GM21367 (cell line): ENCODE results near the gene EFEMP2.
"Not testable (repeated sequence)": the region's sequence is repeated elsewhere in the genome, so short reads cannot be mapped to it uniquely, and the experiment has no call there.

Experiments used
- ATAC-seq: cut with Tn5 transposase; IDR thresholded peaks from one replicate; pipeline ENCODE4 v1.9.1; 2021; ENCODE audit not compliant: unreplicated experiment

EFEMP2 gene

GRCh38 chr11:65832231-65832630 lies 40.4 kb downstream of the EFEMP2 start:
- not testable (repeated sequence) for ATAC-seq

GRCh38 chr11:65829459-65829858 lies 43.1 kb downstream of the EFEMP2 start:
- no peak for ATAC-seq

GRCh38 chr11:65826984-65827735 lies 45.4 kb downstream of the EFEMP2 start:
- ATAC-seq, result no peak

GRCh38 chr11:65822776-65823528 lies 49.6 kb downstream of the EFEMP2 start:
- ATAC-seq, result no peak

GRCh38 chr11:65821107-65821506 lies 51.5 kb downstream of the EFEMP2 start:
- no peak for ATAC-seq

- peak; percentile 67 for ATAC-seq
Observed at GRCh38 chr11:65817835-65818680, 54.5 kb downstream of the EFEMP2 start.

GRCh38 chr11:65817312-65817834 lies 55.2 kb downstream of the EFEMP2 start:
- no peak for ATAC-seq

- no peak for ATAC-seq
Observed at GRCh38 chr11:65816696-65817095, 55.9 kb downstream of the EFEMP2 start.
